ENCODE measurements around the gene TRPM4.

The TRPM4 gene

DNA sequence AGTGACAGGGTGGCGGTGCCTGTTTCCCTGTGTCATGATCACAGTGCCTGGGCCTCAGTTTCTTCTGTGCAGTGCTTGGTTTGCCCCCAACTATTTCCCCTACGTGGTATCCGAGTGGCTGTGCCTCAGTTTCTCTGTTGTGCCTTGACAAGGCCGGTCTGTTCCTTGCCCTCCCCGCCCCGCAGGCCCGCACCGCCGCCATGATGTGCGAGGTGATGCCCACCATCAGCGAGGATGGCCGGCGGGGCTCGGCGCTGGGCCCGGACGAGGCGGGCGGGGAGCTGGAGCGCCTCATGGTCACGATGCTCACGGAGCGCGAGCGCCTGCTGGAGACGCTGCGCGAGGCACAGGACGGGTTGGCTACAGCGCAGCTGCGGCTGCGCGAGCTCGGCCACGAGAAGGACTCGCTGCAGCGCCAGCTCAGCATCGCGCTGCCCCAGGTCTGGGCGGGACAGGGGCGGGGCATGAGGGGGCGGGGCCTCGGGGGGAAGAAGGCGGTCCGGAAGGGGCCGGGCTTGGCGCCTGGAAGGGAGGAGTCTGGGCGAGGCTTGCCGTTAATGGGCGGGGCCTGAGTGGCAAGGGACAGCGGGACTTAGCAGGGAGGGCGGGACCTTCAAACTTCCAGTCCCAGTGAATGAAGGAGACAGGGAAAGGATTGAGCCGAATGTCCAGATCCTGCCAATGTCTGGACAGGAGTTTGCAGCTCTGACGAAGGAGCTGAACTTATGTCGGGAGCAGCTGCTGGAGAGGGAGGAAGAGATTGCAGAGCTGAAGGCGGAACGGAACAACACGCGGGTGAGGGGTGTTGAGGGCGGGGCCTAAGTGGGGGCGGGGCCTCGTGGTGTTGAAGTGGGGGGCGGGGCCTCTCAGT lies 29.7 kb upstream of the TRPM4 start:
- DNase-seq, result peak; percentile 97

- no peak for DNase-seq
Measured at GRCh38 chr19:49128545-49129237, 28.9 kb upstream of the TRPM4 start.

- DNase-seq, result peak; percentile 49
Measured at GRCh38 chr19:49129238-49129583, 28.4 kb upstream of the TRPM4 start.

DNA sequence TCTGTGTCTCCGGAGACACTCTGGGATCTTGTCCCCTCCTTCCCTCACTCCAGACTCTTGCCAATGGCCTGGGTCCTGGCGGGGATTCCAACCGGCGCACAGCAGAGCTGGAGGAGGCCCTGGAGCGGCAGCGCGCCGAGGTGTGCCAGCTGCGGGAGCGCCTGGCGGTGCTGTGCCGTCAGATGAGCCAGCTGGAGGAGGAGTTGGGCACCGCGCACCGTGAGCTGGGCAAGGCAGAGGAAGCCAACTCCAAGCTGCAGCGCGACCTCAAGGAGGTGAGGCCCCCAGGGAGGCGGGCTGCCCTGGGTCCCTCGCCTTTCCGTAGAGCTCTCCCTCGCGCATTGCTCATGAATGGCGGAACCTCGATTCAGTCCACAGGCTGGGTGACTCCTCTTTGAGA lies 27.3 kb upstream of the TRPM4 start:
- DNase-seq, result no peak

DNA sequence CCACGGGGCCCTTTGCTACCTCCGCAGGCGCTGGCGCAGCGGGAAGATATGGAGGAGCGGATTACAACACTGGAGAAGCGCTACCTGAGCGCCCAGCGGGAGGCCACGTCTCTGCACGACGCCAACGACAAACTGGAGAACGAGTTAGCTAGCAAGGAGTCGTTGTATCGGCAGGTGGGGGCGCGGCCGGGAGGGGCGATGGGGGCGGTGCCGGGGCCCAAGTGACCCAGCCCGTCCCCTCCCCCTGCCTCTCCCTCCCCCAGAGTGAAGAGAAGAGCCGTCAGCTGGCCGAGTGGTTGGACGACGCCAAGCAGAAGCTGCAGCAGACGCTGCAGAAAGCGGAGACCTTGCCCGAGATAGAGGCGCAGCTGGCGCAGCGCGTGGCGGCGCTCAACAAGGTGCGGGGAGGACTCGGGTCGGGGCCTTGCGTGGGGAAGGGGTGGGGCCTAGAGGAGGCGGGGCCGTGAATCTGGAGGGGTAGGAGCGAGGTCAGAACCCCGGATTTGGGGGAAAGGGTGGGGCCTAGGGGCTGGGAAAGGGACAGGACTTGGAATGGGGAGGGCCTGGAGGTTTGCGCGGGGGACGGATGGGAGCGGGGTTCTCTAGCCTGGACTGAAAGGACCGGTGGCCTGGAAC lies 24.5 kb upstream of the TRPM4 start:
- no peak for DNase-seq

GRCh38 chr19:49133621-49134454 lies 23.8 kb upstream of the TRPM4 start:
- peak; percentile 56 for DNase-seq

GRCh38 chr19:49135686-49136085 lies 21.9 kb upstream of the TRPM4 start:
- DNase-seq, result no peak

DNA sequence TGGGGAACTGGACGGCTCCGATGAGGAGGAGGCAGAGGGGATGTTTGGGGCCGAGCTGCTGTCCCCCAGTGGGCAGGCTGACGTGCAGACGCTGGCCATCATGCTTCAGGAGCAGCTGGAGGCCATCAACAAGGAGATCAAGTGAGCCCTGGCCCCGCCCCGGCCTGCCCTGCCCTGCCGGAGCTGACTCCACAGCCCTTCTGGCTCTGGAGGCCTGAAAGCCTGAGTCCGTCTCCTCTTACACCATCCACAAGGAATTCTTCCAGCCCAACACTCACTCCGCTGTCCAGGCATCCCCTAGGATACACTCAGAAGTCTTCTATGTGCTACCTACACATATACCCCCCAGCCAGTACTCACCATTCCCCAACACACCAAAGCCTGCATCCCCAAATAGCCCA lies 20.8 kb upstream of the TRPM4 start:
- no peak for DNase-seq

GRCh38 chr19:49140951-49141350 lies 16.6 kb upstream of the TRPM4 start:
- no peak for DNase-seq

DNA sequence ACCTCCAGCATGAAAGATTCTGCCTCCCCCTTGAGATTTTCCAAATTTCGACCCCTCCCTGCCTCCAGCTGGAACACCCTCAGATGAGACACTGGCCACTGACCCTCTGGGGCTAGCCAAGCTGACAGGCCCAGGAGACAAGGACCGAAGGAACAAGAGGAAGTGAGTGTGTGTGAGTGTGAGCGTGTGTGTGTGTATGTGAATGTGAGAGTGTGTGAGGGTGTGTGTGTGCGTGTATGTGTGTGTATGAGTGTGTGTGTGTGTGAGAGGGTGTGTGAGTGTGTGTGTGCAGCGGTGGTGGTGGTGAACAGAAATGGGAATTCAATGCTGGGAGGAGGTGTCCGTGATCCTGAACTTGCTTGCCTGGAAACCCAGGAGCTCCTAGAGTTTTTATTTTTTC lies 16.2 kb upstream of the TRPM4 start:
- DNase-seq, result no peak

DNA sequence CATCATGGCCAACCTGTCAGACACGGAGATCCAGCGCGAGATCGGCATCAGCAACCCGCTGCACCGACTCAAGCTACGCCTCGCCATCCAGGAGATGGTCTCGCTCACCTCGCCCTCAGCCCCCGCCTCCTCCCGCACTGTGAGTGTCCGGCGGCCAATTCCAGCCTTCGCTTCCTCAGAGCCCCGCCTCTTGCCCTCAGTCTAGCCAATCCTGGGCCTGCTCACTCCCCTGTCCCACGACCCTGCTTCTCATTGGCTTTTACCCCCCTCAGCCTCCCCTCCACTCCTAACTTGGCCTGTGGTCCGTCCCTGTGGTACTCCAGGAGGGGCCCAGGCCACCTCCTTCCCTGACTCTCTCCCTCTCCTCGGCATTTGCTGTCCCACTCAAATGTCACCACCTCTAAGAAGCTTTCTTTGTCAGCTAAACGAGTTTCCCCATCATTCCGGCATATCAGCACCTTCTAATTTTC lies 14.7 kb upstream of the TRPM4 start:
- peak; percentile 93 for DNase-seq

DNA sequence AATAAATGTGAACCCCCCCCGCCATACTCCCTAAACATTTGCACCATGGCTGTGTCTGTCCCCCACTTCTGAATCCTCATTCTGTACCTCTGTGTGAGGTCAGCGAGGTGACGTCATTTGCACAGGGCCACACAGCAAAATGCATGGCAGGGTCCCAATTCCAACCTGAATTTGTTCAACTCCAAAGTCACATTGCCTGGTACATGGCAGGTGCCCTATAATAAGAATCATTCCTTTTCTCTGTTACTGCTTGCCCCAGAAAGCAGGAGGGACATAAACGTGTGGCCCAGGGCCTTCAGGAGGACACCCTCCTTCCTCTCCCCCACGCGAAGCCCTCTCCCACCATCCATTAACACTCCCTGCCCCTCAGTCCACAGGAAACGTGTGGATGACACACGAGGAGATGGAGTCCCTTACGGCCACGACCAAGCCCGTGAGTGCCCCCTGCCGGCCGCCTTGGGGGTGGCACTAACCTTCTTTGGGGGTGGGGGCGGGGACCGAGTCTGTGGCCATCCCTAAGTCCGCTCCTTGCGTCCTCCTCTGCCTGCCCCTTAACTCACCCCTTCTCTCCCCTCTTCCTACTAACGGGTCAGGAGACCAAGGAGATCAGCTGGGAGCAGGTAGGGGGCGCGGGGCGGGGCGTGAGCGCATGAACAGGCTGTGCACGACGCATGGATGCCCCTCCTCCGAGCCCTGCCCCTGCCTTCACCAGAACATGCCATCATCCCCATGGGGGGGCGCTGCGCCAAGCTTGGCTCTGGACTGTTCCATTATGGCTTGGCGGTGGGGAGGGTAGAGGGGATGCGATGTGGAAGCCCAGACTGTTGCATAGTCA lies 11.8 kb upstream of the TRPM4 start:
- peak; percentile 82 for DNase-seq

DNA sequence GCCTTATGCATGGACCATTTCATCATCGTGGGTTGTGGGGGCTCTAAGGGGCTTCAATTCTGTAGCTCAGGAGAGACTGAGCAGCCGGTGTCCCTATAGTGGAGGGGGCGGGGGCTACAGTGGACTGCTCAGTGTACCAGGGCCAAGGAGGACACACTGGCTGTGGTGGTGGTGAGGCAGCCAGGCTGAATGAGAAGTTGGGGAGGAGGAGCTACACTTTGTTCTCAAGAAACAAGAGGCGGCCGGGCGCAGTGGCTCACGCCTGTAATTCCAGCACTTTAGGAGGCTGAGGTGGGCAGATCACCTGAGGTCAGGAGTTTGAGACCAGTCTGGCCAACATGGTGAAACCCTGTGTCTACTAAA lies 11.2 kb upstream of the TRPM4 start:
- peak; percentile 41 for DNase-seq

GRCh38 chr19:49148044-49148682 lies 9.4 kb upstream of the TRPM4 start:
- no peak for DNase-seq

DNA sequence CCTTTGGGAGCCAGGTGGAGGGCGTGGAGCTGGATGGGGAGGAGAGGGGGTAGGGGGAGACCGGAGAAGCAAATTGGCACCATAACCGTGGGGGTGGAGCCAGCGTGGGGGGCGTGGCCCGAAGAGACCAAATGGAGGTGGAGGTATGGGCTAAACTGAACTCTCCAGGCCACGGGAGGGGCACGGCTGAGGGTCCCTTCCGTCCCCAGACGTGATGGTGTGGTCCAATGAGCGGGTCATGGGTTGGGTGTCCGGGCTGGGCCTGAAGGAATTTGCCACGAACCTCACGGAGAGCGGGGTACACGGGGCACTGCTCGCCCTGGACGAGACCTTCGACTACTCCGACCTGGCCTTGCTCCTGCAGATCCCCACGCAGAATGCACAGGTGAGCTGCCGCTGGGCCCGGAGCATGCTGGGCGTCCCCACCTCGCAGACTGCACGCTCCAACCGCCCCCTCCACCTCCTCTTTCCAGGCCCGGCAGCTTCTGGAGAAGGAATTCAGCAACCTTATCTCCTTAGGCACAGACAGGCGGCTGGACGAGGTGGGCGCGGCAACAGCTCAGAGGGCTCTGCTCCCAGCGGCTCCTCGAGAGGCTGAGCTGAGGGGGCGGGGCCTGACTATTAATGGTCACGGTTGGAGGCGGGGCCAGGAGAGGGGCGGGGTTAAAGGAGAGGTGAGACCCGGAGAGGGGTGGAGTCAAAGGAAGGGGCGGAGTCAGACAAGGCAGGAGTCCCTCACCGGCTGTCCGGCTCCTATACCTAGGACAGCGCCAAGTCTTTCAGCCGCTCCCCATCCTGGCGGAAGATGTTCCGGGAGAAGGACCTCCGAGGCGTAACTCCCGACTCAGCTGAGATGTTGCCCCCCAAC lies 8.6 kb upstream of the TRPM4 start:
- peak; percentile 94 for DNase-seq

DNA sequence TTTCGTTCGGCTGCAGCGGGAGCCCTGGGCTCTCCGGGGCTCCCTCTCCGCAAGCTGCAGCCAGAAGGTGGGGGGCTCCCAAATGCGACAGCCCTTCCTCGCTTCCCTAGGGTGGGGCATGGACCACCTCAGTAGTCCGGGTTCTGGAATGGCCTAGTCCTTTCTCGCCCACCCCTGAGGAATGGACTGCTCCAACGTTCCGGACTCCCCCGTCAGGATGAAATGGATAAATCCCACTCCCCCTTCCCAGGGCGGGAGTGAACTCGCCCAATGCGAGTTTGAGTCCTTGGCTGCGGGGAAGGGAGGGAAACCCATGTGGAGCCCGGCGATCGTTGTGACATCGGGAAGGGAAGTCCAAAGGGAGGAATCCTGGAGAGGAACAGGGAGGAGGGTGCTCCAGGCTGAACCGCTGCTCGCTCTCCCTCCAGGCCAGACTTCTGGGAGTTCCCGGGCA lies 7.9 kb upstream of the TRPM4 start:
- peak; percentile 93 for DNase-seq

DNA sequence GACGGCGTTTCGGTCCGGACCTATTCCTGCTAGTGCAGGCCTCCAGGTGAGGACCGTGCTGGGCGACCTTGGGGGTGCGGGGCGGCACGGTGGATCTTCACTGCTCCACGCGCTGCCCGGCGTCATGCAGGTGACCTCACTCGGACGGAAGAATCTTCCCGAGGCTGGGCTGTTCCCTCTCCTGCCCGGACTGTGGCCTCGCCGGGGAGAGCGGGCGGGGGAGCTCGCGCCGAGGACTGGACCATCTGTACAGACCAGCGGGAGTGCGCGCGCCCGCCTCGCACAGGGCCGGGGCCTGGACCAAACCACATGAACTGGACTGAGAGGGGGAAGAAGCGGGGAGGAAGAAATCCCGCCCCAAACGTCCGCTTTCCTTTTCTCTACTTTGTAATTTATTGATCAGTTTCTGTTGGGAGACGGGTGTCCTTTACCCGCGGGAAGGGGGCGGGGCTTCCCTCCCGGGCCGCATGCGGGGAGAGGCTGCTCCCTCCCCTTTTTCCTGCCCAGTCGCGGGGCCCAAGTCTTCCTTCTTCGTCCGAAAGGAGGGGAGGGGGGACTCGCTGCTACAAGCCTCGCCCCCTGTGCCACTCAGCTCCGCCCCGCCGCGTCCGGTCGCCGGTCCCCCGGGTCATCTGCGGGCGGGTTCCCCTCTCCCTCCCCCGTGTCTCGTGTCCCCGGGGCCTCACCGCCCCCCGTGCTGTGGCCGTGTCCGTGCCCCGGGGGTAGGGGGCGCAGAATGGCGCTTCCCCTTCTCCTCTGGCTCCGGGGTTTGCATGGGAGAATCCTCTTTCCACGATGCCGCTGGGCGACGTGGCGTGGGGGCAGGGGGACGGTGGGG lies 7.3 kb upstream of the TRPM4 start:
- peak; percentile 83 for DNase-seq

DNA sequence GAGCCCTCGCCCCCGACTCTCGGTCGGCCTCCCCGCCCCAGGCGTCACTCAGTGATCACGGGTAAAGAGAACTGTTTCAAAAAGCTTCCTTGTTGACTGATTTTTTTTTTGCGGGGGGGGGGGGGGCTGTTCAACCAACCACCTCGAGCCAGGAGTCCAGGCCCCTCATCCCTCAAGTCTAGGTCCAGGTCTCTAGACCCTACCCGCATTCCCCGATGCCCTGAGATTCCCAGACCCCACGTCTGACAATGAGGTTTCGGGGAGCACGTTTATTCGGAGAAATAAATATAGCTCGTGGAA lies 6.7 kb upstream of the TRPM4 start:
- no peak for DNase-seq

- DNase-seq, result peak; percentile 42
Measured at GRCh38 chr19:49151267-49152118, 6.1 kb upstream of the TRPM4 start.

Data from fibroblast of skin of right biceps (primary cell).